ENCODE results near the gene MAPK13. TPM values are rescaled to one million over a fixed set of nuclear protein-coding genes. Genes with fewer than 3 reads are reported as not detected.

MAPK13 gene
- polyA plus RNA-seq, 1 donor from 2014 or later, result 1.8 TPM

- Histone ChIP-seq H3F3A (ENCODE audit: insufficient read depth, low read length, poor library complexity, severe bottlenecking) (no peaks in the 10 kb centered on the region), H3K9me2 (ENCODE audit: insufficient read depth, low read length) (no peaks in the 10 kb centered on the region), H2AFZ (ENCODE audit: low read depth, low read length) (no peak overlapping the region), H3K4me2 (ENCODE audit: low read length) (no peak overlapping the region), H3K27me3 (ENCODE audit: insufficient read depth, low read depth, low read length) (no peaks in the 10 kb centered on the region), H4K20me1 (ENCODE audit: insufficient read depth) (no peaks in the 10 kb centered on the region), H3K36me3 (ENCODE audit: insufficient read depth, low read length) (no peaks in the 10 kb centered on the region), H3K27ac (ENCODE audit: low read length) (no peak overlapping the region), H3K9me3 (ENCODE audit: low read length) (no peaks in the 10 kb centered on the region), H3K9ac (ENCODE audit: low read length) (no peak overlapping the region), H3K79me2 (replicated peaks; ENCODE audit: insufficient read depth, low read length) (no peaks in the 10 kb centered on the region), H3K4me3 (ENCODE audit: low read length) (no peak overlapping the region)
- no peak for TF ChIP-seq TAF1 (IDR thresholded peaks at IDR 0.05; ENCODE audit: low read depth)
- no peak for TF ChIP-seq MXI1 (conservative IDR thresholded peaks at IDR 0.05; ENCODE audit: poor library complexity, severe bottlenecking)
- TF ChIP-seq SMC3 (conservative IDR thresholded peaks at IDR 0.05; ENCODE audit: poor library complexity), result no peak
- TF ChIP-seq EZH2 (IDR thresholded peaks at IDR 0.05; ENCODE audit: borderline replicate concordance, insufficient read depth, low read length, poor library complexity, severe bottlenecking), result no peak
- TF ChIP-seq RAD21 (conservative IDR thresholded peaks at IDR 0.05), result no peak
- no peak for TF ChIP-seq EP300 (conservative IDR thresholded peaks at IDR 0.05; ENCODE audit: poor library complexity, severe bottlenecking)
Measured at GRCh38 chr6:36154286-36154685, 24.0 kb downstream of the MAPK13 start.

- no peak overlapping the region for H3K9ac ChIP-seq (ENCODE audit: low read length)
- H3F3A ChIP-seq (ENCODE audit: insufficient read depth, low read length, poor library complexity, severe bottlenecking), result no peaks in the 10 kb centered on the region
- H3K36me3 ChIP-seq (ENCODE audit: insufficient read depth, low read length), result no peaks in the 10 kb centered on the region
- no peaks in the 10 kb centered on the region for H3K79me2 ChIP-seq (replicated peaks; ENCODE audit: insufficient read depth, low read length)
- H3K4me3 ChIP-seq (ENCODE audit: low read length), result no peak overlapping the region
- no peaks in the 10 kb centered on the region for H3K27me3 ChIP-seq (ENCODE audit: insufficient read depth, low read depth, low read length)
- no peak overlapping the region for H3K27ac ChIP-seq (ENCODE audit: low read length)
- H3K9me2 ChIP-seq (ENCODE audit: insufficient read depth, low read length), result no peaks in the 10 kb centered on the region
- H3K9me3 ChIP-seq (ENCODE audit: low read length), result no peaks in the 10 kb centered on the region
- TF ChIP-seq EP300 (conservative IDR thresholded peaks at IDR 0.05; ENCODE audit: poor library complexity, severe bottlenecking), result no peak
- TF ChIP-seq POLR2AphosphoS5 (IDR thresholded peaks at IDR 0.05), result no peak
- no peak for TF ChIP-seq RAD21 (conservative IDR thresholded peaks at IDR 0.05)
- TF ChIP-seq MXI1 (conservative IDR thresholded peaks at IDR 0.05; ENCODE audit: poor library complexity, severe bottlenecking), result no peak
- TF ChIP-seq TAF1 (IDR thresholded peaks at IDR 0.05; ENCODE audit: low read depth), result no peak
- no peak for TF ChIP-seq EZH2 (IDR thresholded peaks at IDR 0.05; ENCODE audit: borderline replicate concordance, insufficient read depth, low read length, poor library complexity, severe bottlenecking)
- no peak for TF ChIP-seq REST (IDR thresholded peaks at IDR 0.05; ENCODE audit: borderline replicate concordance)
- no peak for TF ChIP-seq SMC3 (conservative IDR thresholded peaks at IDR 0.05; ENCODE audit: poor library complexity)
- TF ChIP-seq CTCF (IDR thresholded peaks at IDR 0.05; ENCODE audit: poor library complexity, severe bottlenecking), result no peak
- H2AFZ ChIP-seq (ENCODE audit: low read depth, low read length), result no peak overlapping the region
- H4K20me1 ChIP-seq (ENCODE audit: insufficient read depth), result no peaks in the 10 kb centered on the region
- no peak overlapping the region for H3K4me2 ChIP-seq (ENCODE audit: low read length)
Measured at GRCh38 chr6:36155662-36156061, 25.3 kb downstream of the MAPK13 start.
